HL-60 (cell line): ENCODE measurements around the gene SH3GL1.

ENCODE experiments used
- DNase-seq, 2 experiments: peaks; one replicate each; pipeline ENCODE4 v3.0.0-alpha.2; 2010 to 2020; ENCODE audit warnings: low read depth in 1 of 2, low spot score in 1 of 2
- H3K27ac ChIP-seq: fragments of 250-450 bp; sonication (Bioruptor Pico); replicated peaks from 2 replicates; pipeline ENCODE4 v1.5.1; 2020; ENCODE audit warnings: mild to moderate bottlenecking, moderate library complexity
- H3K27me3 ChIP-seq: fragments of 250-450 bp; sonication (Bioruptor Pico); 2 replicates; pipeline ENCODE4 v1.5.1; 2021; ENCODE audit warnings: mild to moderate bottlenecking, moderate library complexity; ENCODE audit not compliant: insufficient read depth, poor library complexity, severe bottlenecking
- H3K4me3 ChIP-seq: replicated peaks from 2 replicates; pipeline ENCODE4 v1.5.1; 2011; ENCODE audit warnings: mild to moderate bottlenecking, control low read depth, low read length; ENCODE audit not compliant: insufficient read depth
- CTCF ChIP-seq: IDR thresholded peaks from one replicate; pipeline ENCODE4 v1.5.1; 2011; ENCODE audit warnings: low read length, control low read depth, inconsistent platforms; ENCODE audit not compliant: insufficient read depth
- GABPA ChIP-seq: IDR thresholded peaks from 2 replicates; pipeline ENCODE4 v1.6.1; 2012; ENCODE audit warnings: low read depth
- POLR2AphosphoS5 ChIP-seq: IDR thresholded peaks from 2 replicates; pipeline ENCODE4 v1.6.1; 2012; ENCODE audit warnings: low read depth
- REST ChIP-seq: IDR thresholded peaks from 2 replicates; pipeline ENCODE4 v1.6.1; 2012; ENCODE audit warnings: low read depth; ENCODE audit not compliant: insufficient replicate concordance
- SPI1 ChIP-seq: IDR thresholded peaks from 2 replicates; pipeline ENCODE4 v1.6.1; 2012; ENCODE audit warnings: low read depth, mild to moderate bottlenecking, borderline replicate concordance
- long read RNA-seq: library from polyadenylated mRNA; unstranded; transcript quantifications from one replicate; pipeline ENCODE4 v2.0.0, GENCODE V29; 2020

The SH3GL1 gene
- long read RNA-seq, partial matches to known transcripts, result 3 of 6 reads
- long read RNA-seq, other reads (novel, unspliced or antisense), result 2 of 6 reads

- no peak for TF ChIP-seq REST
- peak; percentile 80 for TF ChIP-seq CTCF
- no peak for TF ChIP-seq POLR2AphosphoS5
- TF ChIP-seq SPI1, result no peak
- no peak for TF ChIP-seq GABPA
- DNase-seq, result peak; percentile 83 to 93
- H3K27ac ChIP-seq, result peak within 1 kb of the TSS; percentile 91
- peak within 1 kb of the TSS; percentile 89 for H3K4me3 ChIP-seq
- no peaks in the 10 kb centered on the region for H3K27me3 ChIP-seq
Measured at GRCh38 chr19:4400135-4400936, at the start of gene SH3GL1. TSS of gene SH3GL1 (minus strand) at chr19:4400547. CDS start at chr19:4400368, 179 bp downstream.

- no peaks in the 10 kb centered on the region for H3K27me3 ChIP-seq
- no peak overlapping the region for H3K27ac ChIP-seq
- H3K4me3 ChIP-seq, result no peak overlapping the region
- TF ChIP-seq CTCF, result no peak
- no peak for TF ChIP-seq SPI1
- no peak for TF ChIP-seq REST
- TF ChIP-seq GABPA, result no peak
- TF ChIP-seq POLR2AphosphoS5, result 0 out of 2 replicates have a peak, but pooled peaks have one; percentile 23
- DNase-seq, result no peak
Measured at GRCh38 chr19:4449639-4450028, 49.3 kb upstream of the SH3GL1 start.

- TF ChIP-seq POLR2AphosphoS5 (peak; percentile 11; the same call in 1 of the 2 replicates), GABPA (no peak), SPI1 (no peak)
- no peak overlapping the region for H3K4me3 ChIP-seq
- H3K27me3 ChIP-seq, result no peaks in the 10 kb centered on the region
- no peak overlapping the region for H3K27ac ChIP-seq
- no peak for DNase-seq
Measured at GRCh38 chr19:4449022-4449638, 48.8 kb upstream of the SH3GL1 start.
